Activated T-helper 9 cell treated with anti-CD3 and anti-CD28 coated beads, Interleukin-2, amount 50 U/mL, for 16 hours (primary cell): ENCODE results near the gene HOXA4.
A peak's percentile ranks its signal among the peaks of the same experiment; 100 is the strongest.

ENCODE experiments used
- DNase-seq: peaks from one replicate; pipeline ENCODE4 v3.0.0-alpha.2; 2020; ENCODE audit warnings: low read depth

HOXA4 gene

DNA sequence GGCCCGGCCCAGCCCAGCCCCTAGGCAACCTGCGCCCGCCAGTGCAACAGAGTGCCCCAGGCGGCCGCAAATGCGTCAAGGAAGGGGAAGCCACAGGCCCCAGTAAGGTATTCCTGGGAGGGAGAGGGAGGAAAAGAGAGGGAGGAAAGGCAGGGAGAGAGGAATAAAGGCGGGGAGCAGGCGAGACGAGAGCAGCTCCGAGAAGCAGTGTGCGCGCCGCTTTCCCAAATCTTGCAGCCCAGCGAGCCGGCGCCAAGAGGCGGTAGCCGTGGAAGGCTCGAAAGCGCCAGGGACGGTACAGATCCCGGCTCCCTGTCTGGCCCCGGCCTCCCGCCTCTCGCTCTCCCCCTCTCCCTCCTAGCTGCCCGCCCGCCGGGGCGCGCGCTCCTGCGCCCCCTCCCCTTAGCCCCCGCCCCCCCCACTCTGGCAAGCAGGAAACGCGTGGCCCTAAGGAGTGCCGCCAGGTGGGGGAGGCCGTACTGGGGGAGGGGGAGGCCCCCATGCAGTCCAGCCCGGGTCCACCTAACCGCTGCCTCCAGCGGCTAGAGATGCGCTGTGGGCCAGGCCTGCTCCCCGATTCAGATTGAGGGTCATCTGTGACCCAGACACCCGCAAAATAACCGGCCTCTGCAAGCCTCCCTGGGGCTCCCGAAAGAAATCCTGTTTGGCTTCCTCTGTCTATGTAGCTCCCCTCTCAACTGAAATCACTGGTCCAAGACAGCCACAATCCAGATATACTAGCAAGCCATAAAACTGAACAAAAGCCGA lies 39.3 kb upstream of the HOXA4 start:
- DNase-seq = no peak

DNA sequence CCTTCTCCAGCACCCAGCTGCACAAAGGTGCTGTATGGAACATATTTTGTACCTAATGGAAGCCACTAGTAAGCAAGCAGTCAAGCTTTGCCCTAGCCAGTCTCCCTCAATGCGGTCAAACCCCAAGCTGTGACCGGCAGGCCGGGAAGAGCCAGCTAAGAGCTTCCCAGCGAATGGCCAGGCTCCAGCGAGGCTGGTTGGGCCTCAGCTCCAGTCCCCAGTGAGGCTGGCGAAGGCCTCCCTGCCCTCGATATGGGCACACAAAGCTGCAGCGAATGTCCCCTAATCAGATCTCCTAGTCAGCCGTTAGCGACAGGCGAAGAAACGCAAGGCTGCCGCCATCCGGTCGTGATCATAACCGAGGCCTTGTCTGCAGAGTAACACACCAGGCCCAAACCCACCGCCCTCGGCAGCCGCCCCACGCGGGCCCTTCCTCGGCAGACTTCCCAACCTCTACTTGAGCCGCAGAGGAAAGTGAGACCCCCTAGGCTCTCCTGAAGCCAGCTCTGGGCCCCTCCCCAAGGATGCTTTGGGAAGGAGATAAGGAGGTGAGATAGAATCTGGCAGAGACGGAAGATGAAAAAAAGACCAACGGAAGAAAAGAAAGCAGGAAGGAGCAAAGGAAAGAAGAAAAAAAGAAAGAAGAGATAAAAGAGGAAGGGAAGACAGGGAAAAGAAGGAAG lies 37.8 kb upstream of the HOXA4 start:
- no peak for DNase-seq

DNA sequence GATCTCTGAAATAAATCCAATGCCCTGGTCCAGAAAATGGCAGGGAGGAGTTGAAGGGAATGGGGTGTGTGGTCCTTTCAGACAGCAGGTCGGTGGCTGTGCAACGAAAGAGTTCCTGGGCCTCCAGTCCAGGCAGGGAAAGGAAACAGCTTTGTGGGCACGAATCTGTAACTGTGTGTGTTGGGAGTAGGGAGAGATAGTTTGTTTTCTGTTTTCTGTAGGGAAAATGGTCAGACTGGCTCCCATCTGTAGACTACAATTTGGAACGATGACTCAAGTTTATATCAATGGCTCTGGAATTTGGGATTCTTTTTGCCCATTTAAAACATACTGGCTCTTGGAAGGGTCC lies 37.3 kb upstream of the HOXA4 start:
- no peak for DNase-seq

DNA sequence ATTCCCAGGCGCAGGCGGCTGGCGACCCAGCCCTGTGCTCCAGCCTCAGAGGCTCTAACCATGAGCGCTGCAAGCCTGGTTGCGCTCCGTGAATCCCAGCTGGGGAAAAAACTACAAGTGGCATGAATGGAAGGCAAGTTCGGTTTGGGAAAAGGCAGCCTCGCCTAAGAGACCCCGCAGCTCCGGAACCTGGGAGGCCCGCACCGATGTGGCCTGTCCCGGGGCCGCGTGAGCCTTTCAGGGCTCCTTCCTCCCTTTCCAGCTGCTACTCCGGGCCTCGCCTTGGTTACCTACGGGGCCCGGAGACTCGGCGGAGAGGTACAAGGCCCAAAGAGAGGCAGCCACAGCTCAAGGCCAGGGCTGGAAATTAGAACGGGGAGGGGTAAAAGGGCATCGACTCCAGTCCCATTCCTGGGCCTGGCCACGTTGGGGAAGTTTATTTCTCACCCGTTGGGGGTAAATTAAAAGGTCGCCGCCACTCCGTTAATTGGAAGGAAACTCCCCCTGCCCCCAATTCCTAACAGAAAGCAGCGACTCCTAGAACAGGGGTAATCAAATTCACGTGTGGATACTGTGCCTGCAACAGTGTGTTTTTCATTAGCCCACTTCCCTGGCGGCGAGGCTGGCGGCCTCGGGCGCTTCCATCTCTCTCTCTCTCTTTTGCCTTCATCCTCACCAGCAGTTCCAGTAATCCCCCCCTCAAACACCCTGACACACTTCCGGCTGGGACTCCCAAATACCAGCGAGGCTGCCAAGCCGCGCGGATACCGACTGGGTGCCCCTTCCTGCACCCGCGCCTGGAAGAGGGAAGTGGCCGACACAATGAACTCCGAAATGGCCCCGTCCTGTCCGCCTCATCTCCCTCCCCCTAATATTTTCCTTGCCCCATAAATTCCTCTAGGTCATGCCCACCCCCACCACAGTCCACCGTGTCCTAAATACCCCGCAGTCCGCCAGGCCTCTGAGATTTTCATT lies 36.3 kb upstream of the HOXA4 start:
- DNase-seq = no peak

DNA sequence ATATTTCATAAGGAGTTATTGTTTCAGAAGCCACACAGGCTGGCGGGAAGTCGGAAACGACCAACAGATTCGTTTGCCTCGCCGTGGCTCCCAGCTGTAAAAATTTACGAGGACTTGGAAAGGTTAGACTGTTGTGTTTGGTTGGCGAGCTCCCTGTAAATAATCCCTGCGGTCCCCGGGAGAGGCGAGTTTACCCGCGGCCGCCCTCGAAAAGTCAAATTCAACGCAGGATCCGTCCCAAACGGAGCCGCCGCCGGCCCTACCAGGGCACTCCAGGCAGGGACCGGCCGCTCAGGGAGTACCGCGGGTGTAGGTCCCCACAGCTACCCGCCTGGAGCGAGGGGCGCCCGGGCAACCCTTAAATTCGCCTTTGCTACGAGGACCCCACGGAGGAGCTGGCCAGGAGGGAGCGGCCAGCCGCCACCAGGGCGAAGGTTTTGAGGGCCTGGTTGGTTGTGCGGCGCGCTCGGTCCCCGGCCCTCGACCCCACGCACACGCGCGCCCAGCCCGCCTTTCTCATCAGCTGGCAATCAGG lies 35.5 kb upstream of the HOXA4 start:
- DNase-seq = no peak

DNA sequence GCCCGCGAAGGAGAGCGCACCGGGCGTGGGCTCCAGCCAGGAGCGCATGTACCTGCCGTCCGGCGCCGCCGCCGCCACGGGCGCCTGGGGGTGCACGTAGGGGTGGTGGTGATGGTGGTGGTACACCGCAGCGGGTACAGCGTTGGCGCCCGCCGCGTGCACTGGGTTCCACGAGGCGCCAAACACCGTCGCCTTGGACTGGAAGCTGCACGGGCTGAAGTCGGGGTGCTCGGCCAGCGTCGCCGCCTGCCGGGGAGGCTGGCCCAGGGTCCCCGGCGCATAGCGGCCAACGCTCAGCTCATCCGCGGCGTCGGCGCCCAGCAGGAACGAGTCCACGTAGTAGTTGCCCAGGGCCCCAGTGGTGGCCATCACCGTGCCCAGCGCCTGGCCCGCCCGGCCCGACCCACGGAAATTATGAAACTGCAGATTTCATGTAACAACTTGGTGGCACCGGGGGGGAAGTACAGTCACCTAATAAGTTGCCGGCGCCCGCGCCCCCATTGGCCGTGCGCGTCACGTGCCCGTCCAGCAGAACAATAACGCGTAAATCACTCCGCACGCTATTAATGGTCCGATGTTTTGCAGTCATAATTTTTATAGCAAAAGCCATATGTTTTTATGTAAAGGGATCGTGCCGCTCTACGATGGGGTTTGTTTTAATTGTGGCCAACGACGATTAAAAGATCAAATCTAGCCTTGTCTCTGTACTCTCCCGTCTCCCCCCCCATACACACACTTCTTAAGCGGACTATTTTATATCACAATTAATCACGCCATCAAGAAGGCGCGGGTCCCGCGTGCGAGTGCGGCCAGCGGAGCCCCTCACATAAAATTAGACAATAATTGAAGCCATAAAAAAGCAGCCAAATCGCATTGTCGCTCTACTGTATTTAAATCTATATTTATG lies 34.8 kb upstream of the HOXA4 start, which contains the start of gene HOXA9:
TSS of gene HOXA9 (minus strand) at position 449 of the 907 bp plus-strand sequence. CDS start at position 369, 80 bp downstream.
- DNase-seq = no peak

DNA sequence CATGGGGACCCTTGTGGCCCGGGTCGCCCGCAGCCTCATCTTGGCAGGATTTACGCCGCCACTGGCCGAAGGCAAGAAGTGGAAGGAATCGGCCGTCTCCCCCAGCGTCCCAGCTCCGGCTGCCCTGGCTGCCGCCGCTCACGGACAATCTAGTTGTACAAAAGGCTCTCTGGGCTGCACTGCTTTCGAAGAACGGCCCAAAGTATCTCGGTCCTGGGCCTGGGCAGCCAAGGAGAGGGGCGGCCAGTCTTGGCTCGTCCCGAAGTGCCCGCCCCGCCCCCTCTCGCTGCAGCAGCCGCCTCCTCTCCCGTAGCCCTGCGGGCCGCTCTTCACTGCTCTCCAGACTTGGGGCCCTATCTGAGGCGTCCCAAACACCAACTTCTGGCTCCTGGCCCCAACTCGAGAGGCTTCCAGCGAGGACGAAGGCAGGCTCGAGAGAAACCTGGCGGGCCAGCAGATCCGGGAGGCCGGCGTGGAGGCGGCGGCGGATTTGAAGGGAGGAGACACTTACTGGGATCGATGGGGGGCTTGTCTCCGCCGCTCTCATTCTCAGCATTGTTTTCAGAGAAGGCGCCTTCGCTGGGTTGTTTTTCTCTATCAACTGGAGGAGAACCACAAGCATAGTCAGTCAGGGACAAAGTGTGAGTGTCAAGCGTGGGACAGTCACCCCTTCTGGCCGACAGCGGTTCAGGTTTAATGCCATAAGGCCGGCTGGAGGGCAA lies 34.0 kb upstream of the HOXA4 start:
- no peak for DNase-seq

DNA sequence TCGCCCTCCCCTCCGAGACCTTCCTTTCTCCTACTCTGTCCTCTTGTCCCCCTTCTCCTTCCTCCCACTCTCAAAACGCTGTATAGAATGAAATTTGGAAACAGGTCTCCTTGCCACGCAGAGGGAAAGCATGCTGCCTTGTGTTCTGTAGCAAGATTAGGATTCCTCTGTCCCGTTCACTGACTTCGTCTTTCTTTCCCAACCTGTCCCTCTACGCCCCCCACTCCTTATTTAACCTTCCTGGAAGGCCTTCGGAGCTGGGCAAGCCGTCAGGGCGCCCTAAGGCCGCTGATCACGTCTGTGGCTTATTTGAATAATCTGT lies 33.4 kb upstream of the HOXA4 start:
- DNase-seq = no peak

DNA sequence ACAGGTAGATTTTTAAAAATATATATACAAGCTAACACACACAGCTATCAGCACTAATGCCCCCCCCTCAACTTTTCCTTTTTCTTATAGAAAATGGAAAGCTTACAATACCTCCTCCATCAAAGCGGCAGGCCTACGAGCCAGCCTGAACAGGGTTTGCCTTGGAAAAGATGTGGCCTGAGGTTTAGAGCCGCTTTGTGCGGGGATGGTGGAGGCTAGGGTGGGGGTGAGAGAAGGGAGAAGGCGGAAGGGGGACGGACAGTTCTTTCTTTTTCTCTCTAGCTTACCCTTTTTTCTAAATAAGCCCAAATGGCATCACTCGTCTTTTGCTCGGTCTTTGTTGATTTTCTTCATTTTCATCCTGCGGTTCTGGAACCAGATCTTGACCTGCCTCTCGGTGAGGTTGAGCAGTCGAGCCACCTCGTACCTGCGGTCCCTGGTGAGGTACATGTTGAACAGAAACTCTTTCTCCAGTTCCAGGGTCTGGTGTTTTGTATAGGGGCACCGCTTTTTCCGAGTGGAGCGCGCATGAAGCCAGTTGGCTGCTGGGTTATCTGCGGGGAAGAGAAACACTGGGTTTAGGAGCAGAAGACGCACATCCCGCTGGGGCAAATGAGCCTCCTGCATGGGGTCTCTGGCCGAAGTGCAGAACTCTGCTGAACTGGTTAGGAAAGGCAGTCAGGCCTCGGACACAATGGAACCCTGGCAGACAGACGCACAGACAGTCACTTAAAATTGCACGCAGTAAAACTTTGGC lies 32.9 kb upstream of the HOXA4 start:
- DNase-seq = no peak

DNA sequence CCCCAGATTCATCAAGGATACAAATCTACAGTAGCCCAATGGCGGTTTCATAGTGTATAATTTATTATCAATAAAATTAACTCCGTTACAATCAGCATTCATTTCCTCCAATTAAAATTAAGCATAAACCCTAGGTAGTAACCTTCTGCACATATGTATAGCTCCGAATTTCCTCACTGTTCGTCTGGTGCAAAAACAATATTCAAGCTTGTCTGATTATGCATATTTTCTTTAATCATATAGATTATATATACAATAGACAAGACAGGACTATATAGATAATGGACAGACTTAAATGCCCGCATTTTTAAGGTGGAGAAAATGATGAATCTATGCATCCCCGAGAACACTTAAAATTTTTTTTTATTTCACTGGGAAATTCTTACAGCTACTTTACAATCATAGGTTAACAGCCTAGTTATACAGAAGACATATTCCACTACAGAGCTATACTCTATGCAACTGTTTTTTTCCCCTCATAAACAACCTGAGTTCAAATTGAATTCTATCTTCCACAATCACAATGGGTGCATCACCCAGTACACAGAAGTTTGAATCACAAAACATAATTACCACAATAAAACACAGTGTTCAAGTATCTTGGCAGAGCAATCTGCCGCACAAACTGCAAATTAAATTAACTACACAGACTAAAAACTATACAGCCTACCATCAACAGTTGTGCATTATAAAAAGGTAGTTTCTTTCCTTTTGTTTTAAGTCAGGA lies 32.2 kb upstream of the HOXA4 start:
- DNase-seq = no peak

DNA sequence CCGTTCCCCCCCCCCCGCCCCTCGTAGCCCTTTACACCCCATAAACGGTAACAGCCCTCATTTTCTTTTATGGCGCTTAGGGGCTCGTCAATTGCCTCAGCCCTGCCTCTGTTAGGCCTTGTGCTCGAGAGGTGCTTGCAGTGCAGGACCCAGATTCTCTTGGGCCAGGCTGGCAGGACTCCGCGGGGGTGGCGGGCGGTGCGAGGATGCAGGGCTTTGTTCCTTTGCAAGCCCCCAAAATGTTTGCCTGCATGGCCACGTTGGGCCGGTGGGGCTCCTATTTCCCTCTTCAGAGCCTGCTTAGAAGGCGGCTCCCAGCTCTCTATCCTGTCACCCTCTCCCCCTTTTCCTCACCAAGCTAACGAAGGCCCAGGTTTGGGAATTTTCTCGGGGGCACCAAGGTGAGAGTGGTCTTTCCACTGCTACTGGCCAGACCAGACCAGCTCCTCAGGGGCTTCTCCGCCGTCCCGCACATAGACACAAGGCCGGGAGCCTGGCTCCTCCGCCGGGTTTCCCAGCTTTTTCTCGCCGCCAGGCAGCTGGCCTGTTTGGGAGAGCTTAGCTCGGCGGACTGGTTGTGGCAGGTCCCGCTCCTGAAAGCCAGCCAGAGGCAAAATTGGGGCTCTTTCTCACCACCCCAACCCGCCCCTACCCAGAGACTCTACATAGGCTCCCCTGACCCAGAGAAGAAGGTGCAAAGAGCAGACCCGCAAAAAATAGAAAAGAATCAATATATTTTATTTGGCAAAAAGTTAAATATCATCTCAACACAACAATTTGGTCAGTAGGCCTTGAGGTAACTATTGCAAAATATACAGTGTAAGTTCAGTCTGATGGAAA lies 31.4 kb upstream of the HOXA4 start:
- DNase-seq = no peak

DNA sequence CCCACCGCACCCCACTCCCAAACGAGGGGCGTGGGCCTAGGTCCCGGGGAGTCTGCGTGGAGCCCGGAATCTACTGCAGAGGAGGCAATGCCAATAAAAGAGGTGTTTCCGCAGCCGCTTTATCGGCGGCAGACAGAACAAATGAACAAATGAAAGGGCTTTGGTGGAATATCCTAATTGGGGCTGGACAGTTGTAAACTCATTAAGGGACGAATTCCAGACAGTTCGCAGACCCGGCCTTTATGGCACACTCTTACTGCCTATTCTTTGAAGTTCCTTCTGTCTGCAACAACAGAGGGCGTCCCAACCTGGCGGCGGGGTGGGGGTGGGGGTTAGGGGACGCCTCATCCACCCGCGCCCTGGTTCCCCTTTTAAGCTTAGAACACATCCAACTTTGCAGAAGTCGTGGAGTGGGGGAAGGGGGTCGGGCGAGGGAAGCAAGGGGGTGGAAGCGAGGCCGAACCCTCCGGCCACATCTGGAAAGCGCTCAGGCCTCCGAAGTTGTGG lies 30.7 kb upstream of the HOXA4 start:
- DNase-seq = no peak

DNA sequence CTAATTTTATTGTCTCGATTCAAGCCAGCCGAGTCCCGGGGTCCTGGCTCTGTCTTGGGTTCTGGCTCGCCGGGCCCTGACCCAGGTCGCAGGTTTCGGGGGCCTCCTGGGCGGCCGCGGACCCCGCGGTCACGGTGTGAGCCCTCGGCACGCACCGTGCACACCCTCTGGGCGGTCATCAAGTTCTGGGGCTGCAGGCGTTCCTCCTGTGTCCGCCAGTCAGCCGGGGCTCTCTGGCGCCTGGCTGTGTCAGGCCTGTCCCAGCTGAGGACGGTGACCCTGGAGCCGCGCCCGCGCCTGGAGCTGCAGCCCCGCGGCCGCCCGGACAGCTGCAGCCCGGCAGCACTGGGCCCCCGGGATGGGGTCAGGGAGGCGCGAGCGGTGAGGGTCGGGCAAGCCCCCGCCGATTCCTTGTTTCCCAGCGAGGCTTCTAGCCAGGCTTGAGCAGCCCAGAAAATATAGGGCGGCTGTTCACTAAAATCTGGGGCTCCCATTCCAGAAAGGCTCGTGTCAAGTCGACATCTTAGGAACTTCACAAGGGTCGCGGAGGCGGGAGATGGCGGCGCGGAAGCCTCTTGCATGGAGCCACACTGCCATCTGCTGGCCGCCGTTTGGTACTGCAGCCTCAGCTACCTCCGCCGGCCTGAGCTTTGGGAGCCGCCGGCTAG lies 30.1 kb upstream of the HOXA4 start:
- DNase-seq = peak; percentile 76

DNA sequence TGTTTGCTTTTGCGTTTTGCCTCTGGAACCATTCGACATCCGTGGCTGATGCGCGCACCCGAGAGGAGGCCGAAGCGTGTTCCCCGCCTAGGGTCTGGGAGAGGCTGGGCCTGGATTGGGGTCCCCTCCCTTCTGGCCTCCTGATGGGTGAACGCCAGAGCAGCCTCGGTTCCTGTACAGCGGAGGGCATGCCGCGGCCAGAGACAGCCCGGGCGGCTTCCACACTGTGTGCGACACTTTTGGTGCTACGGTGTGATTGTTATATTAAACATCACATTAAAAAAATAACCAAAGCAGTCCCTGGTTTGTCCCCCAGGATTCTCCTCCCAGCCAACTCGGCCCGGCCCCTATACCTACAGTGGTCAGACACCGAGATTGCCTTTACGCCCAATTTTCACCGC lies 29.6 kb upstream of the HOXA4 start:
- DNase-seq = no peak

DNA sequence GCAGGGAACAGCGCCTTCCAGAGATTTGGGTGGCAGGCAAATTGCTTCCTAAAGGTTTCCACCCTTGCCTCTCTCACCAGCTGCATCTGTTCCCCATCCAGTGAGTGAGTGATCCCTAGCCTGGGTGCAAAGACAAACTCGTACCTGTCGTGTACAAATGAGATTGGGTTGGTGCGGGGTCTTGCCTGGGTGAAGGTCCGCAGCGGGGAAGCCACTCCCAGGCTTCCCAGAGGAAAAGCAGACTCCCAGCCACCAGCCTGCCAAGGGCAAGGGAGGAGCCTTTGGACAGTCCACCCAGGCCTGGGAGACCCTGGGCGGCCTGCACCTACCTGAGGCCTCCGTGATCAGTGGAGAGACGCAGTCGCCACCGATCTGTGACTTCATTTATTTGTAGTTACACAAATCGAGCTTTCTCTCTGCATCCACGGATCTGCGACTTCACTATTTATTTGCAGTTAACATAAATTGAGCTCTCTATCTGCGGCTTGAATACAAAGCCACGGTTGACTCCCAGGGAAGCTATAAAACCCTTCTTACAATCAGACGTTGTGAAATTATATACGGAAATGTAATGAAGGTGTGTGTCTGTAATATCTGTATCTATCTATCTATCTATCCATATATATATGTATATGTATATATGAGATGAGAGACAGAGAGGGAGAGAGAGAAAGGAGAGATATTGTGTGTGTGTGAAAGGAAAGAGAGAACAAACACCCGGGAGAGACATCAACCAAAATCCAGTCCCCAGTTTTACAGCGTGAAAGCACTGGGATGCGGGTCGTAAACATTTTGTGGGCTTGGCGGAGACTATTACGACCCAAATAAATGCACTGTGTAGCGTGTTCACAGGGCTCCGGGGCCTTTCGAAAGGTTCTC lies 28.9 kb upstream of the HOXA4 start:
- DNase-seq = no peak

DNA sequence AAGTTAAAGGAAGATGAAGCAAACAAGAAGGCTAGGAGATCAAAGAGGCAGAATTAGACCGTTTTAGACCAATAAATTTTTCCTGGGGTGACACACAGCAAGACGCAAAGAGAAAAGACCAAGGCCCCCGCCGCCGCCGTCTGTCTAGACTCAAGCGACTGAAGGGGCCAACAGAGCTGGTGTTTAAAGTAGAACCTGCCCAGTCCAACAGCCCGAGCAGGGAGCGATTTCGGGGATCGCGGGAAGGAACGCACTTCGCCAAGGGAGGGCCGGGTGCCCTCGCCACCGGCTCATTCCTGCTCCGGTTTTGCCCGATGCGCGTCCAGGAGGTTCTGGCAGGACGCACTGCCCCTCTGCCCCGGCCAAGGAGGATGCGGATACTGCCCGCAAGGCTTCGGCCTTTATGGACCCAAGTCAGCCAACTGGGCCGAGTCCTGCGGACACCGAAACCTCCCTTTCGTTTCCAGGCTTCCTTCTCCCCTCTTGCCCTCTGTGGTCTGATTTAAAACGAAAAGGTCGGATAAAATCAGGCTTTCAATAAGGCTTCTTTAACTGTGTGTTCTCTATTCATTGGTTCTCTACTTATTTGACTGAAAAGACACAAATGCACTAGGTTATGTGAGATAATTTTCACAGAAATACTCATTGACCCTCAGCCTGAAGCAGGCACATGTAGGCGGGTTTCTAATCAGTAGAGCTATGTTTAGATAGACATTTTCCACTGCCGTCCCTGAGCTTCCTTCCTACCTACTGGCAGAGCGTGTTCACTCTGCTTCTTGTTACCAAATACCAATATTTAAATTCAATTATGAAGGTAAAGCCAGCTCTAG lies 28.1 kb upstream of the HOXA4 start:
- no peak for DNase-seq
